IMR-90 (cell line): ENCODE data around the gene PADI6. TPM values are rescaled to one million over a fixed set of nuclear protein-coding genes. Genes with fewer than 3 reads are reported as not detected.

Experiments
- ATAC-seq: fragments of 200-7000 bp; cut with Tn5 transposase; 2 replicates; pipeline ENCODE4 v1.9.1; 2020; ENCODE audit warnings: low read depth, mild to moderate bottlenecking, moderate library complexity
- BruUV-seq: library from RNA; stranded (reverse); fragments of 400-500 nt; replicated peaks from 2 replicates; lab custom pipeline; 2021; lab: Mats Ljungman, UMichigan
- CTCF ChIA-PET: fragments of 300-600 bp; formaldehyde crosslinking; extraction: SDS; loops from one replicate; lab custom pipeline; 2021; ENCODE audit warnings: antibody characterized with exemption; lab: Yijun Ruan, JAX
- POLR2A ChIA-PET: fragments of 300-600 bp; sonication (Branson Sonifier 250); formaldehyde crosslinking; loops from one replicate; lab custom pipeline; 2022; ENCODE audit warnings: antibody characterized with exemption; ENCODE audit not compliant: unreplicated experiment; lab: Charles Lee
- DNase-seq: peaks from one replicate; pipeline ENCODE4 v3.0.0; 2013
- H2AFZ ChIP-seq: replicated peaks from 2 replicates; pipeline ENCODE3; 2013; ENCODE audit warnings: low read length, mild to moderate bottlenecking; ENCODE audit not compliant: poor library complexity
- H2AK5ac ChIP-seq: 2 replicates; pipeline ENCODE4 v1.6.1; 2013; ENCODE audit warnings: low read depth, low read length, inconsistent platforms
- H2AK9ac ChIP-seq: replicated peaks from 2 replicates; pipeline ENCODE3; 2013; ENCODE audit warnings: mild to moderate bottlenecking, low read depth, low read length, moderate library complexity; ENCODE audit not compliant: poor library complexity
- H2BK120ac ChIP-seq: 2 replicates; pipeline ENCODE4 v1.6.1; 2013; ENCODE audit warnings: low read depth, low read length, inconsistent platforms
- H2BK15ac ChIP-seq: 3 replicates; pipeline ENCODE4 v1.6.1; 2013; ENCODE audit warnings: low read depth, low read length, inconsistent platforms
- H2BK20ac ChIP-seq: 2 replicates; pipeline ENCODE4 v1.6.1; 2013; ENCODE audit warnings: low read depth, mild to moderate bottlenecking, inconsistent platforms, low read length, moderate library complexity
- H2BK5ac ChIP-seq: 2 replicates; pipeline ENCODE4 v1.6.1; 2013; ENCODE audit warnings: mild to moderate bottlenecking, low read depth, low read length, inconsistent platforms; ENCODE audit not compliant: poor library complexity, severe bottlenecking
- H3K14ac ChIP-seq: replicated peaks from 2 replicates; pipeline ENCODE4 v1.6.1; 2013; ENCODE audit warnings: low read depth, low read length, inconsistent platforms
- H3K18ac ChIP-seq: 2 replicates; pipeline ENCODE4 v1.6.1; 2013; ENCODE audit warnings: low read depth, low read length, control low read depth
- H3K23ac ChIP-seq: 2 replicates; pipeline ENCODE4 v1.6.1; 2013; ENCODE audit warnings: low read depth, low read length, inconsistent platforms
- H3K27ac ChIP-seq: 2 replicates; pipeline ENCODE4 v1.5.1; 2013; ENCODE audit warnings: mild to moderate bottlenecking, control low read depth, low read length; ENCODE audit not compliant: insufficient read depth
- H3K27me3 ChIP-seq: 2 replicates; pipeline ENCODE4 v1.6.1; 2013; ENCODE audit warnings: low read length; ENCODE audit not compliant: control insufficient read depth, insufficient read depth
- H3K36me3 ChIP-seq: 2 replicates; pipeline ENCODE4 v1.6.1; 2013; ENCODE audit warnings: low read length, mixed read lengths; ENCODE audit not compliant: control insufficient read depth, insufficient read depth
- H3K4ac ChIP-seq: 2 replicates; pipeline ENCODE4 v1.6.1; 2013; ENCODE audit warnings: low read depth, low read length, inconsistent platforms
- H3K4me1 ChIP-seq: 2 replicates; pipeline ENCODE4 v1.6.1; 2013; ENCODE audit warnings: low read length, mixed read lengths; ENCODE audit not compliant: control insufficient read depth, insufficient read depth
- H3K4me2 ChIP-seq: 2 replicates; pipeline ENCODE4 v1.6.1; 2013; ENCODE audit warnings: low read depth, mild to moderate bottlenecking, control low read depth, low read length, moderate library complexity
- H3K4me3 ChIP-seq: 2 replicates; pipeline ENCODE4 v1.5.1; 2013; ENCODE audit warnings: low read depth, mild to moderate bottlenecking, control low read depth, low read length, moderate library complexity; ENCODE audit not compliant: insufficient read depth
- H3K56ac ChIP-seq: 2 replicates; pipeline ENCODE4 v1.6.1; 2013; ENCODE audit warnings: low read length, inconsistent platforms; ENCODE audit not compliant: insufficient read depth; ENCODE audit errors: extremely low read depth
- H3K79me1 ChIP-seq, 2 experiments: 2 replicates each; pipeline ENCODE4 v1.6.1; 2013; ENCODE audit warnings: low read length in 2 of 2, inconsistent platforms in 1 of 2, low read depth in 1 of 2
- H3K9ac ChIP-seq: 2 replicates; pipeline ENCODE4 v1.6.1; 2013; ENCODE audit warnings: low read depth, low read length, control low read depth
- H3K9me1 ChIP-seq: 2 replicates; pipeline ENCODE4 v1.6.1; 2013; ENCODE audit warnings: low read length, inconsistent platforms; ENCODE audit not compliant: insufficient read depth
- H3K9me3 ChIP-seq: 2 replicates; pipeline ENCODE4 v1.6.1; 2013; ENCODE audit warnings: low read length; ENCODE audit not compliant: control insufficient read depth, insufficient read depth
- H4K20me1 ChIP-seq: 2 replicates; pipeline ENCODE4 v1.6.1; 2013; ENCODE audit warnings: low read length, inconsistent platforms; ENCODE audit not compliant: insufficient read depth
- H4K5ac ChIP-seq: 2 replicates; pipeline ENCODE4 v1.6.1; 2013; ENCODE audit warnings: mild to moderate bottlenecking, low read depth, low read length, control low read depth
- H4K8ac ChIP-seq, 2 experiments: 2 replicates each; pipeline ENCODE4 v1.6.1; 2013; ENCODE audit warnings: low read depth in 2 of 2, low read length in 2 of 2, control low read depth in 1 of 2, inconsistent platforms in 1 of 2
- H4K91ac ChIP-seq: 2 replicates; pipeline ENCODE4 v1.6.1; 2013; ENCODE audit warnings: low read depth, low read length, inconsistent platforms; ENCODE audit not compliant: insufficient read depth
- BHLHE40 ChIP-seq: fragments of 150-350 bp; IDR thresholded peaks from 2 replicates; pipeline ENCODE4 v1.6.1; 2016; ENCODE audit warnings: mild to moderate bottlenecking, low read depth, low read length
- CHD1 ChIP-seq: IDR thresholded peaks from 2 replicates; pipeline ENCODE4 v1.6.1; 2012; ENCODE audit warnings: low read depth, low read length, improper control_type of control experiment
- CTCF ChIP-seq: conservative IDR thresholded peaks from 2 replicates; pipeline ENCODE4 v1.5.1; 2012; ENCODE audit warnings: mild to moderate bottlenecking, low read depth, low read length, improper control_type of control experiment
- ELK1 ChIP-seq: fragments of 150-350 bp; IDR thresholded peaks from 2 replicates; pipeline ENCODE4 v1.6.1; 2016; ENCODE audit warnings: low read depth, mild to moderate bottlenecking, low read length, moderate library complexity, borderline replicate concordance
- FOS ChIP-seq: fragments of 150-350 bp; IDR thresholded peaks from 2 replicates; pipeline ENCODE4 v1.6.1; 2016; ENCODE audit warnings: low read depth, low read length
- MAFK ChIP-seq: IDR thresholded peaks from 2 replicates; pipeline ENCODE4 v1.6.1; 2012; ENCODE audit warnings: low read depth, low read length, improper control_type of control experiment
- MAZ ChIP-seq: IDR thresholded peaks from 2 replicates; pipeline ENCODE4 v1.6.1; 2012; ENCODE audit warnings: low read depth, mild to moderate bottlenecking, low read length, improper control_type of control experiment, moderate library complexity, borderline replicate concordance
- MXI1 ChIP-seq: IDR thresholded peaks from 2 replicates; pipeline ENCODE4 v1.6.1; 2012; ENCODE audit warnings: low read depth, mild to moderate bottlenecking, low read length, moderate library complexity, borderline replicate concordance
- NFE2L2 ChIP-seq: fragments of 150-350 bp; IDR thresholded peaks from 2 replicates; pipeline ENCODE4 v1.6.1; 2016; ENCODE audit warnings: low read depth, mild to moderate bottlenecking, low read length
- POLR2A ChIP-seq: IDR thresholded peaks from 2 replicates; pipeline ENCODE4 v1.6.1; 2012; ENCODE audit warnings: mild to moderate bottlenecking, low read depth, low read length
- RAD21 ChIP-seq: IDR thresholded peaks from 2 replicates; pipeline ENCODE4 v1.6.1; 2012; ENCODE audit warnings: low read length, improper control_type of control experiment
- RFX5 ChIP-seq: IDR thresholded peaks from 2 replicates; pipeline ENCODE4 v1.8.0; 2012; ENCODE audit warnings: low read depth, mild to moderate bottlenecking, low read length, moderate library complexity
- SMC3 ChIP-seq: fragments of 150-350 bp; IDR thresholded peaks from 2 replicates; pipeline ENCODE4 v1.6.1; 2016; ENCODE audit warnings: low read depth, mild to moderate bottlenecking, antibody characterized with exemption, low read length, moderate library complexity
- WGBS, 2 experiments: methylation state at CpG; one replicate each; pipeline versions ENCODE4 v1.1.5 to v1.1.7; 2013; ENCODE audit warnings: missing lambda C conversion rate in 2 of 2; ENCODE audit not compliant: insufficient read length in 1 of 2; ENCODE audit errors: extremely low coverage in 2 of 2; 5-methylcytosine and 5-hydroxymethylcytosine counted together
- dilution Hi-C: fragments of 300-500 bp; cut with HindIII; formaldehyde crosslinking; loops from one replicate; pipeline ENCODE4 v1.14.3; 2018; ENCODE audit warnings: low sequenced_read_pairs; ENCODE audit not compliant: unreplicated experiment
- in situ Hi-C: fragments of 300-500 bp; cut with MboI; formaldehyde crosslinking; loops from 3 replicates; pipeline ENCODE4 v1.14.3; 2019; ENCODE audit warnings: low sequenced_read_pairs, inconsistent platforms, mixed read lengths
- intact Hi-C: fragments of 100-400 bp; cut with micrococcal nuclease; formaldehyde crosslinking; loops from 2 replicates; pipeline ENCODE4 v1.10.0; 2022
- polyA plus RNA-seq, 3 experiments: library from polyadenylated mRNA; depleted of rRNA; stranded (reverse); fragments of >200 nt; gene quantifications; 2 replicates each; pipeline ENCODE4 v1.2.3, GENCODE V29; 2012; ENCODE audit warnings: low replicate concordance in 1 of 3
- total RNA-seq: library from RNA; depleted of rRNA; stranded (reverse); fragments of >200 nt; gene quantifications from 2 replicates; pipeline ENCODE4 v1.2.3, GENCODE V29; 2012

PADI6 gene
- total and polyA plus RNA-seq, 2 of the 4 experiments (the other 2 are of a cell fraction): not detected

GRCh38 chr1:17442841-17443240 lies 70.8 kb downstream of the PADI6 start:
- no peak overlapping the region for H3K56ac ChIP-seq
- CTCF ChIA-PET: interaction anchor here (0.6 kb wide), 2 partner anchors 23 to 525 kb away, joined by 3 read pairs; no protein-coding TSS in a partner anchor

More at GRCh38 chr1:17442841-17443240, 70.8 kb downstream of the PADI6 start:
- no peak overlapping the region for H3K4me2 ChIP-seq
- 83% methylated on average over 4 of the region's 6 CpGs; no CpG with 5 or more reads in 1 of the 2 experiments for WGBS, 2 experiments
- no peak overlapping the region for H3K14ac ChIP-seq
- peak overlapping the region; percentile 34; the same call in 1 of the 2 replicates for H4K91ac ChIP-seq
- peaks cover 4% of the 10 kb centered on the region; the same call in 1 of the 2 replicates for H3K9me1 ChIP-seq
- H2AK5ac ChIP-seq: 0 out of 2 replicates have a peak overlapping the region, but pooled peaks have one; percentile 8
- no peaks in the 10 kb centered on the region for H3K36me3 ChIP-seq
- BruUV-seq: no TSS peak
- H2AK9ac ChIP-seq: peak overlapping the region; percentile 44
- peak overlapping the region; percentile 11; the same call in 1 of the 2 replicates for H4K5ac ChIP-seq
- no peak overlapping the region for H3K9ac ChIP-seq
- H3K18ac ChIP-seq: peak overlapping the region; percentile 37; the same call in 1 of the 2 replicates
- peak overlapping the region in 1 of 2 experiments; percentile 67; a peak in 2 of 4 replicates for H4K8ac ChIP-seq
- ATAC-seq (no peak), DNase-seq (no peak)
- dilution Hi-C loops: no loop called here
- H2BK15ac ChIP-seq: no peak overlapping the region; the same call in 2 of the 3 replicates
- peak overlapping the region; percentile 45 for H2BK120ac ChIP-seq
- TF ChIP-seq POLR2A (no peak), RFX5 (no peak), SMC3 (no peak), CTCF (no peak), FOS (no peak), BHLHE40 (no peak), ELK1 (no peak), MAFK (no peak), MAZ (no peak), MXI1 (no peak), RAD21 (no peak), CHD1 (no peak), NFE2L2 (no peak)
- H2BK20ac ChIP-seq: peak overlapping the region; percentile 79
- POLR2A ChIA-PET: no interaction called here
- peak overlapping the region; percentile 33; the same call in 1 of the 2 replicates for H3K27ac ChIP-seq
- no peaks in the 10 kb centered on the region for H3K27me3 ChIP-seq
- no peak overlapping the region for H3K4me3 ChIP-seq
- H2BK5ac ChIP-seq: peak overlapping the region; percentile 90
- intact Hi-C loops: no loop called here
- no peaks in the 10 kb centered on the region for H4K20me1 ChIP-seq
- in situ Hi-C loops: no loop called here
- H3K4me1 ChIP-seq: peaks cover 14% of the 10 kb centered on the region
- H2AFZ ChIP-seq: no peak overlapping the region
- peak overlapping the region; percentile 64; the same call in 1 of the 2 replicates for H3K4ac ChIP-seq
- peaks cover 0 to 7% of the 10 kb centered on the region in 2 experiments; a peak in 1 of 4 replicates for H3K79me1 ChIP-seq
- H3K9me3 ChIP-seq: no peaks in the 10 kb centered on the region
- H3K23ac ChIP-seq: no peak overlapping the region
